ENCODE results near the gene ZNF710.

ZNF710 gene

DNA sequence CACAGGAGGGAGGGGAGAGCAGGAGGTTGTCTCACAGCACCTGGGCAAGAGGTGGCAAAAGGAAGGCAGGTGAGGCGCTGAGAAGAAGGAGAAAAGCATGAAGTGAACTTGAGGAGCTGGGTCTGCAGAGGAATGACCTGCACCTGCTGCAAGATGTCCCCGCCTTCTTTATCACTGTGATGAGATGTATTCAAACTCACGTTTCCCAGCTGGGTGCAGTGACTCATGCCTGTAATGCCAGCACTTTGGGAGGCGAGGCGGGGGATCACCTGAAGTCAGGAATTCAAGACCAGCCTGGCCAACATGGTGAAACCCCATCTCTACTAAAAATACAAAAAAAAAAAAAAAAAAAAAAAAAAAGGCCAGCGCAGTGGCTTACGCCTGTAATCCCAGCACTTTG, 22.2 kb upstream of the ZNF710 start:
- H3K9me3 Mint-ChIP-seq: peaks cover under 1 to 1% of the 10 kb centered on the region in 2 donors
- H3K4me3 Mint-ChIP-seq: no peak overlapping the region
- ATAC-seq (replicated peaks): no peak
- H3K36me3 Mint-ChIP-seq: no peaks in the 10 kb centered on the region
- no peak overlapping the region for H3K27ac Mint-ChIP-seq
- DNase-seq: no peak
- H3K4me1 Mint-ChIP-seq: peaks cover 11 to 21% of the 10 kb centered on the region in 2 donors
- H3K27me3 Mint-ChIP-seq: peaks cover 1 to 4% of the 10 kb centered on the region in 2 donors

DNA sequence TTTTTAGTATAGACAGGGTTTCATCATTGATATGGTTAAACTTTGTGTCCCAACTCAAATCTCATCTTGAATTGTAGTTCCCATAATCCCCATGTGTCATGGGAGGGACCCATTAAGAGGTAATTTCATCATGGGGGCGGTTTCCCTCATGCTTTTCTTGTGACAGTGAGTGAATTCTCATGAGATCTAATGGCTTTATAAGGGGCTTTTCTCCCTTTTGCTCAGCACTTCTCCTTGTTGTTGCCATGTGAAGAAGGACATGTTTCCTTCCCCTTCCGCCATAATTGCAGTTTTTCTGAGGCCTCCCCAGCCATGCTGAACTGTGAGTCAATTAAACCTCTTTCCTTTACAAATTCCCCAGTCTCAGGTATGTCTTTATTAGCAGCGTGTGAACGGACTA, 20.2 kb upstream of the ZNF710 start:
- Mint-ChIP-seq H3K4me1 (peaks cover 2 to 3% of the 10 kb centered on the region in 2 donors), H3K27ac (no peak overlapping the region), H3K9me3 (peaks cover 4 to 8% of the 10 kb centered on the region in 2 donors), H3K27me3 (peaks cover 5 to 8% of the 10 kb centered on the region in 2 donors), H3K36me3 (peaks cover 2 to 4% of the 10 kb centered on the region in 2 donors), H3K4me3 (no peak overlapping the region)
- DNase-seq: no peak
- no peak for ATAC-seq (replicated peaks)

DNA sequence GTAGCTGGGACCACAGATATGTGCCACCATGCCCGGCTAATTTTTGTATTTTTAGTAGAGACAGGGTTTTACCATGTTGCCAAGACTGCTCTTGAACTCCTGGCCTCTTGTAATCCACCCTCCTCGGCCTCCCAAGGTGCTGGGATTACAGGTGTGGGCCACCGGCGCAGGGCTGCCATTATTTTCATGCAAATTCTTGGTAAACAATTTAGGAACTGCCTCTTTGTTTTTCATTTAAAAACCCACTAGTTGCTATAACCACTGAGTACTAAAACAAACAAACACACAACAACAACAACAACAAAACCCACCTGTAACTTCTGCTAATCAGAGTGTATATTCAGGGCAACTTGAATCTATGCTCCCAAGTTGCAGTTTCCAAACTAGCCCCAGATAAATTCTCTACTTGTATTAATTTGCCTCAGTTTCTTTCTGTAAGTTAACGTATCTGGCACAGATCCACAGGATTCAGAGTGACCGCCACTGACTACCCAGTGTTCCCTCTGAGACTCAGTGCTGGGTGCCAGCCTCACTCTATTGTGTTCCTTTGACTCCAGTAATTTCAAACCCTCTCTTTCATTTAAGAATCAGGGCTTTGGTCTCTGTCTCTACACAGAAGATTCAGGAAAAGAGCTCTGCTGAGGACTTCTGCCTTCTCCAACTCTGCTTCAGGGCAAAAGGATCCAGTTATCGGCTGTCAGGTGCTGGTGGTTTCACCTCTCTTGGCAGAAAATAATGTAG, 18.6 kb upstream of the ZNF710 start:
- Mint-ChIP-seq H3K27me3 (peaks cover 5 to 8% of the 10 kb centered on the region in 2 donors), H3K4me3 (no peak overlapping the region), H3K4me1 (no peaks in the 10 kb centered on the region), H3K36me3 (peaks cover 2 to 4% of the 10 kb centered on the region in 2 donors), H3K27ac (no peak overlapping the region), H3K9me3 (peaks cover 4 to 8% of the 10 kb centered on the region in 2 donors)
- no peak for ATAC-seq (replicated peaks)
- DNase-seq: no peak

DNA sequence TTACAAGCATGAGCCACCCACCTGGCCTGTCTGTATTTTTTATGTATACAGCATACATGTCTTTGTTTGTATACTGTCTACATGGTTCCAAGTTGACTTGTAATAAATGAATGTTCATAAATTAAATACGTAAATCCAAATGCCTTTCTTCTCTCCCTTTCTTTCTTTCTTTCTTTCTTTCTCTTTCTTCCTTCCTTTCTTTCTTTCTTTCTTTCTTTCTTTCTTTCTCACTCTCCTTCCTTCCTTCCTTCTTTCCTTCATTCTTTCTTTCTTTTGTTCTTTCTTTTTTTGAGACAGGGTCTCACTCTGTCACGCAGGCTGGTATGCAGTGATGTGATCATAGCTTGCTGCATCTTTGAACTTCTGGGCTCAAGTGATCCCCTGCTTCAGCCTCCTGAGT, 17.1 kb upstream of the ZNF710 start:
- Mint-ChIP-seq H3K4me1 (no peaks in the 10 kb centered on the region), H3K4me3 (no peak overlapping the region), H3K9me3 (peaks cover 4 to 8% of the 10 kb centered on the region in 2 donors), H3K27me3 (peaks cover 5 to 8% of the 10 kb centered on the region in 2 donors), H3K27ac (peak overlapping the region; percentile 9), H3K36me3 (peaks cover 2 to 4% of the 10 kb centered on the region in 2 donors)
- ATAC-seq (replicated peaks) (no peak), DNase-seq (no peak)

DNA sequence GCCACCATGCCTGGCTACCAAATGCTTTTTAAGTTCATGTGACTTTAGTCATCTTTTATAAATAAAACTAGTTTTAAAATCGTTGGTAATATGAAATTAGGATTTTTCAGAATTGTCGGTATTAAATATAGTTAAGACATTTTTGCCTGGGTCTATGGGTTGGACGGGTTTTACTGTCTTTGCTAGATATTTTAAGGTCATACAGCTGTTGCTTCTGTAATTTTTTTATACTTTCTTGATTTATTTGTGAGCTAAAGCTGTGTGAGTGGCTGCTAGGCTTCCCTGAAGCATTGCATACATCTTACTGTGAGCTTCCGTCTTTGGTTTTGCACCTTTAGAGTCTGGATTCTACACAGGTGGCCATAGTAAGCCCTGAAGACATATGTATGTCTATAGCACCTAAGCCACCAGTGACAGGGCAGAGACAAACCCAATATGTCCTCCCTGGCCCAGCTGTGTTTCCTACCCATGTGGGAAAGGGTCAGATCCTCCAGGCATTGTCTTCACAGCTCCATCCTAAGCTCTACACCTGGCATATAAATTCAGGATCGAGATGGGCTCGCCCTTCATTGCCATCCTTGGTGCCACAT, 16.6 kb upstream of the ZNF710 start:
- DNase-seq: no peak
- peaks cover 5 to 8% of the 10 kb centered on the region in 2 donors for H3K27me3 Mint-ChIP-seq

DNA sequence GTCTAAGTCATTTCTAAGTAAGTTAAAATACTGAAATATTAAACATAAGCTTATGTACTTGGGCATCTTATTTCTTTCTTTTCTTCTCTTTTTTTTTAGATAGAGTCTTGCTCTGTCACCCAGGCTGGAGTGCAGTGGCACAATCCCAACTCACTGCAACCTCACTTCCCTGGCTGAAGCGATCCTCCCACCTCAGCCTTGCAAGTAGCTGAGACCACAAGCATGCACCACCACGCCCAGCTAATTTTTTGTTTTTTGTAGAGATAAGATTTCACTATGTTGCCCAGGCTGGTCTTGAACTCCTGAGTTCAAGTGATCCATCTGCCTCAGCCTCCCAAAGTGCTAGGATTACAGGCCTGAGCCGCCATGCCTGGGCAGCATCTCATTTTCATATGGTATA, 16.0 kb upstream of the ZNF710 start:
- peaks cover 5 to 8% of the 10 kb centered on the region in 2 donors for H3K27me3 Mint-ChIP-seq
- peaks cover 4 to 8% of the 10 kb centered on the region in 2 donors for H3K9me3 Mint-ChIP-seq
- H3K36me3 Mint-ChIP-seq: peaks cover 2 to 4% of the 10 kb centered on the region in 2 donors
- ATAC-seq (replicated peaks) (no peak), DNase-seq (no peak)
- no peak overlapping the region for H3K4me3 Mint-ChIP-seq
- H3K4me1 Mint-ChIP-seq: no peaks in the 10 kb centered on the region
- no peak overlapping the region for H3K27ac Mint-ChIP-seq

More for the DNA sequence above, 16.6 kb upstream of the ZNF710 start:
- H3K27ac Mint-ChIP-seq: no peak overlapping the region
- ATAC-seq (replicated peaks): no peak
- no peaks in the 10 kb centered on the region for H3K4me1 Mint-ChIP-seq
- no peak overlapping the region for H3K4me3 Mint-ChIP-seq
- H3K9me3 Mint-ChIP-seq: peaks cover 4 to 8% of the 10 kb centered on the region in 2 donors
- peaks cover 2 to 4% of the 10 kb centered on the region in 2 donors for H3K36me3 Mint-ChIP-seq

DNA sequence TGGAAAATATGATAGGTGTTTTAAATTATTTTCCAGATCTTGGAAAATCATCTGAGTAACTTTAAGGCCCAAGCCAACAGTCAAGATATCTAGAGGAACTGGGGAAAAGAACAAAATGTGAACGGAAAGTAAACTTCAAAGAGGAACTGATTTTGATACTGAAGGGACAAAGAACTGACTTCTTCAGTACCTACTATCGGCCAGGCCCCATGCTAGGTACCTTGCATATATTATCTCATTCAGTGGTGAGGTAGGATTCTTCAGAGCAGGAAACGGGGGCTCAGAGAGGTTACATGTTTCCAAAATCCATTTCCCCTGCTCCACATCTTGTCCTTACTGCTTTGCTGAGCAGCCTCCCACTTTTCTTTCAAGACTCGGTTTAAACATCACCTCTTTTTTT, 9.8 kb upstream of the ZNF710 start:
- Mint-ChIP-seq H3K27ac (peak overlapping the region; percentile 51), H3K36me3 (no peaks in the 10 kb centered on the region), H3K4me1 (peaks cover 0 to 8% of the 10 kb centered on the region in 2 donors), H3K4me3 (no peak overlapping the region), H3K27me3 (no peaks in the 10 kb centered on the region), H3K9me3 (no peaks in the 10 kb centered on the region)
- ATAC-seq (replicated peaks) (peak; percentile 82 to 83), DNase-seq (no peak)

DNA sequence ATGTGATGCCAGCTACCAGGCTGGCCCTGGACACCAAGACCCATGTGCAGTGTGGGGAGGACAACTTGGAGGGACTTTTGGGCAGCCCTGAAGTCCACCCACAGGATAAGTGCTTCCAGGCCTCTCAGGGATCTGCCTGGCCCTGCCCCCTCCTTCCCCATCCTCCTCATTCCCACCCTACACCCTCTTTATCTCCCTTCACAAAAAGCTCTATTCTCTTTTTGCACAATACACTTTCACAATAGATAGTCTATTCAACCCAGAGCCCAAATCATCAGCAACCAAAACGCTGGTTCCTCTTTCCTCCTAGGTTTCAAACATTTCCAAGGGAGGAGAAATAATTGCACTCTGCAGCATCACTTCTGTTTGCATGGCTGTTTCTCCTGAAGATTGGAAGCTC, 7.8 kb upstream of the ZNF710 start:
- Mint-ChIP-seq H3K36me3 (no peaks in the 10 kb centered on the region), H3K27me3 (no peaks in the 10 kb centered on the region), H3K27ac (no peak overlapping the region), H3K4me1 (peaks cover 0 to 8% of the 10 kb centered on the region in 2 donors), H3K4me3 (no peak overlapping the region), H3K9me3 (no peaks in the 10 kb centered on the region)
- no peak for DNase-seq
- ATAC-seq (replicated peaks): no peak

DNA sequence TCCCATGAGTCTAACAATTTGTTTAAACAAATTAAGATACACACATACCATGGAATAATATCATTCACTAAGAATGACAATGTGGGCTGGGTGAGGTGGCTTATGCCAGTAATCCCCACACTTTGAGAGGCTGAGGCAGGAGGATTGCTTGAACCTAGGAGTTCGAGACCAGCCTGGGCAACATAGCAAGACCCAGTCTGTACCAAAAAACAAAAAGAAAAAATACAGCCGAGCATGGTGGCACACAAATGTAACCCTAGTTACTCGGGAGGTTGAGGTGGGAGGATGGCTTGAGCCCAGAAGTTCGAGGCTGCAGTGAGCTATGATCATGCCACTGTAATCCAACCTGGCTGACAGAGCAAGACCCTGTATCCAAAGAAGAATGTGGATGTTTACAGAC, 4.0 kb upstream of the ZNF710 start:
- Mint-ChIP-seq H3K27me3 (no peaks in the 10 kb centered on the region), H3K4me3 (no peak overlapping the region), H3K36me3 (peaks cover 3 to 5% of the 10 kb centered on the region in 2 donors), H3K4me1 (peaks cover 6 to 31% of the 10 kb centered on the region in 2 donors), H3K27ac (peak overlapping the region; percentile 14), H3K9me3 (no peaks in the 10 kb centered on the region)
- ATAC-seq (replicated peaks) (no peak), DNase-seq (no peak)

DNA sequence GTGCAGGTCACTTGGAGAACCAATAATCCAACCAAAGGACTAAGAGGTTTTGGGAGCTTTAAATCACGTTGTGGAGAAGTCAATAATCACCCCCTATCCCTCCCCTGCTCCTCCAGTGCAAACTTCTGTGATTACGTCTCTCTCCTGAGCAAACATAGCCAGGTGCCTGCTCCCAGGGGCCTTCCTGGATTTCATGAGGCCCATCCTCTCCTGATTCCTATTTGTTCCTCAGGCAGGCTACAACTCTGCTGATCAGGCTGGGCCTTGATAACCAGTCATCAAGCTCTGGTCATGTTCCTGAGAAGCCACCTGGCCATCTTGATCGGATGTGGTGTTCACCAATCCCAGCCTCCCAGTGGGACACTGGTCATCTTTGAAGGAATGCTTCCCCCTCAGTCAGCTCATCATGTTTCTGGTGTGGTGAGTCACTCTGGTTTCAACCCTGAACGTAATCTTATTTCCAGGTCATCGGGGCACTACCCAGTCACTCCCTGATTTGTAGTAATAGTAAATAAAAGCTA, 2.9 kb upstream of the ZNF710 start:
- H3K4me3 Mint-ChIP-seq: no peak overlapping the region
- DNase-seq: no peak
- peaks cover 12 to 37% of the 10 kb centered on the region in 2 donors for H3K4me1 Mint-ChIP-seq
- no peaks in the 10 kb centered on the region for H3K27me3 Mint-ChIP-seq
- H3K9me3 Mint-ChIP-seq: no peaks in the 10 kb centered on the region
- H3K27ac Mint-ChIP-seq: peak overlapping the region; percentile 15
- ATAC-seq (replicated peaks): no peak
- H3K36me3 Mint-ChIP-seq: peaks cover 7 to 10% of the 10 kb centered on the region in 2 donors

DNA sequence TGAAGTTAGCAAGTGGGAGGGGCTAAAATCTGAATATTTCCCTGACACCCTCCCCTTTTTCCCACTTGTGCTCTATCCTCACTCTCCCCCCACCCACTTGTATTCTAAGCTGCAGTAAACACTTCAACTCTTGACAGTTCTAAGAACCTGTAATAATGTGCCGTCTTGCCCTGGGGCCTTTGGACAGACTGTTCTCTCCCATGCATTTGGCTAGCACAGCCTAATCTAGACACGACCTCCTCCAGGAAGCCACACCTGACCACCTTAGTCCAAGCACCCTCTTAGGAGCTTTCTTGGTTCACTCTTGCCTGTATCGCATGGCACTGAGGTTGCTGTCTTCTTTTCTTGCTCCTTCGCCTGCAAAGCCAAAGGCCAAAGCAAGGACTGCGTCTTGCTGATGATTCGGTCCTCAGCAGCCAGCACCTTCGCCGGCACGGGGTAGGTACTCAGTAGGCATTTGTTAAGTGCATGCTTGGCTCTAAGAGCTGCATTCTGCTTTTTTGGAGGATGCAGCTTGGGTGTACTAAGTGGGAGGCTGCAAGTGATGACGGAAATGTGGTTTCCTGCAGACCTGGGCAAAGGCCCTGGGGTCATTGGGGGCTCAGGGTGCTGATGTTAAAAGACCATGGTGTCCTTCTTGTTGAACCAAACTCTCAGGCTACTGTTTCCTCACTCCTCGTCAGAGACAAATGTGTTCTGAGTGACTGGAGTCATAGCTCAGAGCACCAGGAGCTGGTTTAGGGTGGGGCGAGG, 2.0 kb upstream of the ZNF710 start:
- peaks cover 18 to 43% of the 10 kb centered on the region in 2 donors for H3K4me1 Mint-ChIP-seq
- no peaks in the 10 kb centered on the region for H3K9me3 Mint-ChIP-seq
- H3K4me3 Mint-ChIP-seq: no peak overlapping the region
- H3K36me3 Mint-ChIP-seq: peaks cover 7 to 19% of the 10 kb centered on the region in 2 donors
- DNase-seq: no peak
- H3K27me3 Mint-ChIP-seq: no peaks in the 10 kb centered on the region
- H3K27ac Mint-ChIP-seq: no peak overlapping the region
- ATAC-seq (replicated peaks): no peak

DNA sequence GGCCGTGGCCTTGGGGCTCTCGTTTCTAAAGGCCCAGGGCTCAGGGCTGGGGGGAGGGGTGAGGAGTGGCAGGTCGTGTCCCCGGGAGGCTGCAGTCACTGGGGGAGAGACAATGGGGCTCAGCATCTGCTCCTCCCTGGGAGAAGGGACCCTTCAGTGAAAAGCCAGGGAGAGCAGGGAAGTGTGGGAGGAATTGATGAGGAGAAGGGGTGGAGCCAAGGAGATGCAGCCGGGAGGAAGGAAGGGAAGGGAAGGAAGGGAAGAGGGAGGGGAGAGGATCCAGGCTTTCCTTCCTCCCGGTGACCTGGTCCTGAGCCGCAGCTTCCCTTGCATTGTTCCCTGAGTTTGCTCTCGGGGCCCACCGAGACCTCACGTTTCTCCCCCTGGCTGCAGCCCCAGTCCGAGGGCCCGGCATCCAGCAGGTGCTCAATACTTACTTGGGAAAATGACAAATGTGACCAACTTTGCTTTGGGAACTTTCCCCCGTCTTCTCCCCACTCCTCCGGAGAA, 1.4 kb upstream of the ZNF710 start:
- DNase-seq: no peak
- no peaks in the 10 kb centered on the region for H3K27me3 Mint-ChIP-seq
- H3K27ac Mint-ChIP-seq: peak overlapping the region; percentile 6
- peaks cover 9 to 23% of the 10 kb centered on the region in 2 donors for H3K36me3 Mint-ChIP-seq
- no peaks in the 10 kb centered on the region for H3K9me3 Mint-ChIP-seq
- no peak for ATAC-seq (replicated peaks)
- H3K4me1 Mint-ChIP-seq: peaks cover 22 to 48% of the 10 kb centered on the region in 2 donors
- H3K4me3 Mint-ChIP-seq: peak overlapping the region in 1 of 2 donors; percentile 39

DNA sequence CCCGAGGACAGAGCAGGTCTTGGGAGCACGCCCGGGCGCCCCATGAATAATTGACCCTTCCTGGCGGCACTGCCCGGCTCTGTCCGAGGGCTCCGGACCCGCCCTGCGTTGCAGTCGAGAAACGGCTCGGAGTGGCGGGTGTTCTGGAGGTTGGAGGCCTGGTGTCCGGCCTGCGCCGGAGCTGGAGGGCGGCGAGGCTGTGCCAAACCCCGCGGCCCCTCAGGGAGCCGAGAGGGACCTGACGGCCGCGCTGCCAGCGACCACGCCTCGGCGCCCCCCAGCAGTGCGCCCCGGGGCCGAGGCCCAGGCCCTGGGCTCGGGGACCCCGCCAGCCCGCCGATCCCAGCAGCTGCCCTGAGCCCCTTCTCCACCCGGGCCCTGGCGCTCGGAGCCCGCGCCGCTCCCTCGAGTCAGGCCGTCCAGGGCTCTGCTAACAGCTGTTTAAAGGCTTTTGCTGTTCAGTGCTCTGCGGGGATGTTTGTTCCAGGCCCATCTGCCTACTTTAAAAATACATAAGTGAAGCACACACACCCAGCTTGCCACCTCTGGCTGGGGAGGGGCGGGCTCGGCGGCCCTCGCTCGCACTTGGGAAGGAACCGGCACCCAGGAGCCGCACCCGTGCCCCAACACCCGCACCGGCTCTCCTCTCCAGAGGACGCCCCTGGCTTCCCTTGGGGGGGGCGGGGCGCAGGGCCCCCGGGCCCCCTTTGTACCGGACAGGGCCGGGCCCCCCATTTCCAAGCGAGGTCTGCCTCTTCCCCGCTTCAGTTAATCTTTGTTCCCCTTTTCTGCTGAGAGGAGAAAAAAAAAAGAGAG, 730 bp upstream of the ZNF710 start:
- Mint-ChIP-seq H3K4me3 (peak overlapping the region; percentile 87), H3K4me1 (peaks cover 27 to 54% of the 10 kb centered on the region in 2 donors), H3K9me3 (no peaks in the 10 kb centered on the region), H3K27ac (peak overlapping the region; percentile 91), H3K36me3 (peaks cover 14 to 29% of the 10 kb centered on the region in 2 donors), H3K27me3 (no peaks in the 10 kb centered on the region)
- ATAC-seq (replicated peaks): peak; percentile 20 to 44
- no peak for DNase-seq
